HG03342 (cell line): ENCODE results near the gene TCERG1L.
"Not testable (repeated sequence)": the region's sequence is repeated elsewhere in the genome, so short reads cannot be mapped to it uniquely, and the experiment has no call there.

Experiments
- ATAC-seq: cut with Tn5 transposase; IDR thresholded peaks from one replicate; pipeline ENCODE4 v1.9.1; 2021; ENCODE audit warnings: mild to moderate bottlenecking, moderate library complexity; ENCODE audit not compliant: unreplicated experiment

TCERG1L gene

DNA sequence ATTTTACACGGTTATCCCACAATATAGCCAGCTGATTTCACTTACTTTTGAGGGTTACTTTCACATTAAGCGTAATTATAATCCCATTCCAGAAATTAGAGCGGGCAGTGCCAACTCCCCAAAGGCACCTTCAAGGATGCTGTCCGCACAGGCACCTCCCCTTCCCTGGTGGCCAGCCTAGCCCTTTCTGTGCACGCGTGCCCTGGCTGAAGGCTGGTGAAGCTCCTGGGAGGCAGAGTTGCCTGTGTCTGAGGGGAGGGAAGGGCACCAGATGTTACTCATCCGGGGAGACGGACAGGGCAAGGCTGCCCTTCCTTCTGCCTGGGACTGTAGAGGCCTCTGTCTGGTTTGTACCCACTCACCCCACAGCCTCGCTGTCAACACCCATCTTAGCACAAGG lies 198.4 kb downstream of the TCERG1L start:
- no peak for ATAC-seq

DNA sequence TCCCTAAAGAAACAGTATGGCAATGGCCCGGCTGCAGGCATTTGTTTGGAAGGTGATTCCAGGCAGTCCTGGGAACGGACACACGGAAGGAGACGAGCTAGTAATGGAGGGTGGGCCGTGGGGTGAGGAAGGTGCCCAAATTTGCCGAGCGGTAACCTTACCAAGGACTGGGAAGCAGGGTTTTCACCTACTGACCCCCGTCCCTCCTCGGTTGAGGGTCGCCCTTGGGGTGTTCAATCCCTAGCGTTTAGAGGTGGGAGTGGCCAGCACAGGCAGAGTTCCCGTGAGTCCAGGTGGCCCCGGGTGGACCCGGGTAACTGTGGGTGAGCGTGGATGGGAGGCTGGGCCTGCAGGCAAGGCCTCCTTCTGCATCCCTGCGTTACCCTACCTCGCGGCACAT lies 198.8 kb downstream of the TCERG1L start:
- no peak for ATAC-seq

DNA sequence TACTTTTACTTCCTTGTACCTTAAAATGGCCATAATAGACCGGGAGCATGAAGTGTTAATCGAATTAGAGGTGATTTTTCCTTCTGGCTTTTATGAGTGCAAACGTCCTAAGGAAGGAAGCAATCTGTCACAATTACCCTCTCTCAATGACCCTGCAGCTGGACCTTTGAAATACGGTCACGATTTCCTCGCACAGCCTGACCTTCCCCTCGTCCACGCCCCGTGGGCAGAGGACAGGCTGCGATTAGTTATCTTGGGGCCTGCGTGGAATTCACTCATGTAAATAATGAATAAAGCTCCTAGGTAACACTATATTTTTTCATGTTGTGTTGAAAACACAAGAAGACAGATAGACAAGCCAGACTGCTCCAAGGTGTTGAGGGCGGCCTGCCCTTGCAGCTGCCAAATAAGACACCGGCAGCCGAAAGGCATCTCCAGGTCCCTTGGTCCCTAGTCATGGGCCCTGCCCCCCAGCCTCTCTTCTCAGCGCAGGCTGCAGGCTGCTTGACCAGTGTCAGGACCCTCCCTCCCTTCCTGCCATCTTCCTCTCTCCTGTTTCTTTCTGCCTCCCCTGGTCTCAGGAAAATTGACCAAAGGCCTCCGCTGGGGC lies 199.9 kb downstream of the TCERG1L start:
- ATAC-seq: no peak

- ATAC-seq: no peak
Measured at GRCh38 chr10:131111007-131111406, 200.5 kb downstream of the TCERG1L start.

- no peak for ATAC-seq
Measured at GRCh38 chr10:131110241-131110783, 201.2 kb downstream of the TCERG1L start.

GRCh38 chr10:131109726-131110125 lies 201.8 kb downstream of the TCERG1L start:
- no peak for ATAC-seq

DNA sequence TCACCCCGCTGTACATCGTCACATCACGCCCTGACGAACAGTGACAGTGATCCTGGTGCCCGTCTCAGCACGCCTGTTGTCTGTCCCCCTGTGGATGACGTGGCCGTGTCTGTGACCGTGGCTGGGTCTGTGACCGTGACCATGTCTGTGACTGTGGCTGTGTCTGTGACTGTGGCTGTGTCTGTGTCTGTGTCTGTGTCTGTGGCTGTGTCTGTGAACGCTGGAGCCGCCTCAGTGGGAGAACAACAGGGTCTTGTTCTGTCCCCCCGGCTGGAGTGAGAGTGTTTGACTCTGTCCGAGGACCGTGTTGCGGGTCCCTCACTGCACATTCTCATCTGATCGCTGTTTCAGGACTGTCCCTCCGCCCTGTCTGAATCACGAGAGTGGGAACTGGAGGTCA lies 202.2 kb downstream of the TCERG1L start:
- ATAC-seq: no peak

DNA sequence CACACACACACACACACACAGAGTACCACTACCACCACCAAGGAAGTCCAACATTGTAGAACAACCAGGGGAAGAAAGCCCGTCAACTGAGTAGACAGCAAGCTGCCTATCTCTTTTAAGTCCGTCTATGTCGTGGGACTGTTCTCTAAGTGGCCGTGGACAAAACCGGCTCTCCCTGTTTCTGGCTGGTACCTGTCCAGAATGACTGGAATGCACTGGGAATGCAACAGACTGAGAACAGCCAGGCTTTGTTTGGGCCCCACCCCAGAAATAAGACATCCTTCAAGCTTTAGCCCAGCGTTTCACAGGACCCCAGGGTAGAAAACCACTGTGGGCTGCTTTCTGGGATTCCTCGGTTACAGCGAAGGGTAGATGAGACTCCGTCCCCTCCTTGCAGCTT lies 203.6 kb downstream of the TCERG1L start:
- no peak for ATAC-seq

- ATAC-seq: no peak
Measured at GRCh38 chr10:131102676-131103075, 208.8 kb downstream of the TCERG1L start.

GRCh38 chr10:131102147-131102546 lies 209.4 kb downstream of the TCERG1L start:
- ATAC-seq: no peak

GRCh38 chr10:131100418-131101410 lies 210.8 kb downstream of the TCERG1L start:
- ATAC-seq: not testable (repeated sequence)

DNA sequence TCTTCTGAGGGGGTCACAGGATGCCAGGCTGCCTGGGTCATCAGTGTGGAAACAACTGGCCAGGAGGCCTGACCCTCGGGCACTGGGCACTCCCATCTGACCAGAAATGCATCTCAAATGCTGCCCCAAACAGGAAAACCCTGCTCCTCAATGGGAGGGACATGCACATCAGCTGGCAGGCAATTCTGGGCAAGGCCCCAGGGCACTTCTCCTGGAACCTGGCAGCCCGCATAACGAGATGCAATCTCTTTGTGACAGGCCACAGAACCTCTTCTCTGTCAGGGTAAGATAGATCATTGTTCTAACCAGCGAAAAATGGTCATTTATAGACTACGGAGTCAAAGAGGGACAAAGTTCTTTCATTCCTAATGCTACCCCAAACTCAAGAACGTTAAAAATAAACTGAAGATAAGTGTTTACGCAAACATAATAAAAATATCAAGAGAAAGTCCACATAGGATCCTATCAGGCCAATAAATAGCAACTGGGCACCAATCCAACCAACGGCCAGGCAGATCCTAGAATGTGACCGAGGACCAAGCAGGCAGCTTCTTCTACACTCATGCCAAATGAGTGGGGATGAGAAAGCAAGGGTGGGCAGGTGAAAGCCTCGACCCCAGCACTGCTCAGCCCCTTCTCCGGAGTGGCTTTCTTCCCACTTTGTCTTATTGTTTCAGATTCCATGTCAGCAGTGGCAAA lies 212.3 kb downstream of the TCERG1L start:
- no peak for ATAC-seq

GRCh38 chr10:131098416-131098952 lies 213.0 kb downstream of the TCERG1L start:
- no peak for ATAC-seq

- no peak for ATAC-seq
Measured at GRCh38 chr10:131096031-131096430, 215.5 kb downstream of the TCERG1L start.

DNA sequence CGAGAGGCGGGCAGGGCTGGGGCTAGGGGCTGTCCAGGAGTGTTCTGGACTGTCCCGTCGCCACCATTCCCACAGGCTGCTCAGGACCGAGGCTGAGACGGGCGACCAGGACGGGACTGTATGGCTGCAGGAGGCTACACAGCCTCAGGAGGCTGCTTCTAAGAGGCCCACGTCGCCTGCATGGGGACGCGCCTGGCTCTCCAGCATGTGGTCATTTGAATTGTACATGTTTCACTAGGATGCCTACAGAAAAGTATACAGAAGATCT lies 216.3 kb downstream of the TCERG1L start:
- ATAC-seq: no peak

GRCh38 chr10:131094527-131095312 lies 216.8 kb downstream of the TCERG1L start:
- ATAC-seq: no peak

DNA sequence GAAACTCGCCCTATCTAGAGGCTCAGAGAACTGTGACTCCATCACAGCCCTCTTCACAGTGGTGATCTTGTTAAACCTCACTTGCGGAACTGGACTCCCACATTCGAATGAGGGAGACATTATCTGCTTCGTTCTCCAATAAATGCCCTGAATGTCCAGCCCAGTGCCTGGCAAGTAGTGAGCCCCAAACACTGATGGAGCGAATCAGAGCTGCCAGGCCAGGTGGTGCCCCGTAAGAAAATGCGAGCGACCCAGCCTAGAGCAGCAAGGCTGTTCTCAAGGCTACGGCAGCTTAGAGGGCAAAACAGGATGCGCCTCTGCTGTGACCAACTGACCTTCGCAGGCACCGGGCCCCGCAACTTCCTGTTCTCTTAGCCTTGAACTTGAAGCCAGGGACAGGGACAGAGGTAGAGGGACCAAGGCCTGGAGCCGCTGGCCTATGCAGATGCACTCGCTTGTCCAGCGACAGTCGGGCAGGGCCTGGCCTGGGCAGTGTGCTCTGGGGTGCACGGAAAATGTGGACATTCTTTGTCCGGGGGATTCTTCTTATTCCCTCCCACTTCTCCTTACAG lies 217.6 kb downstream of the TCERG1L start:
- ATAC-seq: no peak

DNA sequence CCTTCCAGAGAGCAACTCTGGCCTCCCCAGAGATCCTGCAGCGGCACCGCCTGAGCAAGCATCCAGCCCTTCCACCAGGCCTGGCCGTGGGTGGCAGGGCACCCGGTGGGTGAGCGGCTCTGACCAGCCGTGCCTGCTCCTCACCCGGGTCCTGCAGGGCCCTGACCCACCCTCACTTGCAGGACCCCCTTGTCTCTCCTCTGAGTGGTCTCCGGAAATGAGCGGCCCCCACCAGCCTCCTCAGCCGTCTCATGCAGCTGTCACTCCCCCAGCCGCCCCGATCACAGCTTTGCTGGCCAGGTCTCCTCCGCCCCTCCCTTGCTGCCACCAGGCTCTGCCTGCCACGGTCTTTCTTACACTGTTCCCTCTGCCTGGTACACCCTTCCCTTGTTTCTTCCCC lies 218.2 kb downstream of the TCERG1L start:
- no peak for ATAC-seq

DNA sequence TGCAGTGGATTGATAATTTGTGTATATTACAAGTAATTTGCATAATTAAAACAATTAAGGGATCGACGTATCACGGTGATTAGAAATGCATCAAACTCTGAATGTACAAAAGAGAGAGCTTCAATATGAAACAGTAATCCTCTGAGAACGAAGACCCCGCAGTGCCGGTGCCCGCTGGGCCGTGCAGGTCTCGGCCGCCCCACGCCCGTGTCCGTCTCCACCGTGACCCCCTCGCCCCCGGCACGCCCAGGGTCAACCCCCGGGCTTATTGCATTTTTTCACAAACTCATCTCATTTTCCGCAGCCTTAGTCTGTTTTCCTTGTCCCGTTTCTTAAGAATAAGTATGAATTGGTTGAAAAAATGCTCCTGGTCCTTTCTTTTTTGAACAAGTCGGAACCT lies 218.6 kb downstream of the TCERG1L start:
- ATAC-seq: no peak

GRCh38 chr10:131092386-131092785 lies 219.1 kb downstream of the TCERG1L start:
- ATAC-seq: no peak
